Stimulated activated CD8-positive, alpha-beta memory T cell treated with anti-CD3 and anti-CD28 coated beads, Interleukin-4, amount 100 ng/mL, for 1 hour (primary cell): Measurements from ENCODE around the gene SETD2.
"Not testable (repeated sequence)": the region's sequence is repeated elsewhere in the genome, so short reads cannot be mapped to it uniquely, and the experiment has no call there.

ENCODE experiments used
- DNase-seq, 2 donors: peaks; one replicate each; pipeline ENCODE4 v3.0.0-alpha.2; 2020; ENCODE audit warnings: low read depth in 2 of 2, low spot score in 1 of 2

SETD2 gene

GRCh38 chr3:47164007-47164881, at the start of gene SETD2:
Gene SETD2 (minus strand): TSS chr3:47164113. CDS start chr3:47163924, 189 bp downstream.
- peak; percentile 66 to 73 for DNase-seq

- no peak for DNase-seq
Observed at GRCh38 chr3:47210863-47211405, 47.0 kb upstream of the SETD2 start.

- DNase-seq = not testable (repeated sequence)
Observed at GRCh38 chr3:47206022-47206421, 42.1 kb upstream of the SETD2 start.

GRCh38 chr3:47204875-47205274, 41.0 kb upstream of the SETD2 start:
- DNase-seq = no peak

GRCh38 chr3:47202542-47202941, 38.6 kb upstream of the SETD2 start:
- no peak for DNase-seq

- no peak for DNase-seq
Observed at GRCh38 chr3:47197287-47197686, 33.4 kb upstream of the SETD2 start.

GRCh38 chr3:47194994-47195393, 31.1 kb upstream of the SETD2 start:
- no peak for DNase-seq

- DNase-seq = no peak
Observed at GRCh38 chr3:47193871-47194859, 30.3 kb upstream of the SETD2 start.

GRCh38 chr3:47186285-47186684, 22.4 kb upstream of the SETD2 start:
- no peak for DNase-seq

- DNase-seq = not testable (repeated sequence)
Observed at GRCh38 chr3:47181685-47182084, 17.8 kb upstream of the SETD2 start.

- DNase-seq = not testable (repeated sequence)
Observed at GRCh38 chr3:47180011-47180410, 16.1 kb upstream of the SETD2 start.

GRCh38 chr3:47176582-47176981, 12.7 kb upstream of the SETD2 start:
- DNase-seq = no peak

- peak; percentile 16 to 22 for DNase-seq
Observed at GRCh38 chr3:47163169-47164006, 525 bp downstream of the SETD2 start.

- DNase-seq = no peak
Observed at GRCh38 chr3:47162697-47163168, 1.2 kb downstream of the SETD2 start.

- no peak for DNase-seq
Observed at GRCh38 chr3:47161983-47162696, 1.8 kb downstream of the SETD2 start.

- no peak for DNase-seq
Observed at GRCh38 chr3:47159820-47160219, 4.1 kb downstream of the SETD2 start.

- no peak for DNase-seq
Observed at GRCh38 chr3:47158208-47158607, 5.7 kb downstream of the SETD2 start.

- no peak for DNase-seq
Observed at GRCh38 chr3:47156396-47156795, 7.5 kb downstream of the SETD2 start.

- no peak for DNase-seq
Observed at GRCh38 chr3:47152578-47152977, 11.3 kb downstream of the SETD2 start.

GRCh38 chr3:47151836-47152235, 12.1 kb downstream of the SETD2 start:
- DNase-seq = no peak
